Measurements from ENCODE around the gene CHRM4.

DNA sequence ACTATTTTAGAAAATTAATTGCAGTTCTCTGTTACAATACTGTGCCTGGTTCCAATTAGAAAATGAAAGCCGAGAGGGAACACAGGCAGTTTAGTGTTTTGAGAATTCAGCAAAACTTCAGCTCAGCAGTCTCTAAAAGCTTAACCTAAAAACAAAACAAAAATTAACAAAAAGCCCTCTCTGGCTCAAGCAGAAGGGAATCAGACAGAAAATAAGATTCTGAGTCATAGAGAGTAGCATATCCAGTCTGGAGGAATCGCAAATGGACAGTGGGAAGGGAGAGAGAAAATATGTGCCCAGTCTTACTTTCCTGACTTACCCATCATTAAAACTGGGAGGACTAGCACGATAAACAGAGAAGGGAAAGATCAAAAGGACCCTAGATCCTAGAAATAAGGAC is 38.1 kb upstream of the CHRM4 start:
- TF ChIP-seq POU2F2 (IDR thresholded peaks at IDR 0.05; ENCODE audit: low read depth, low read length) (no peak), POLR2A (IDR thresholded peaks at IDR 0.05; ENCODE audit: low read depth, low read length) (no peak), POLR2AphosphoS5 (IDR thresholded peaks at IDR 0.05; ENCODE audit: low read depth, low read length) (no peak)

Data from GM12891 (cell line).